BLaER1 treated with 17β-estradiol and CSF1 and Interleukin-3, amounts not matched to agents 10 nM and 100 nM (cell line): Measurements from ENCODE around the gene C13orf46.

Experiments used
- H3K27ac ChIP-seq, 11 experiments: shearing (Covaris generic); formaldehyde crosslinking; 2 replicates each; pipeline ENCODE4 v1.8.1; 2022
- H3K27me3 ChIP-seq, 11 experiments: shearing (Covaris generic); formaldehyde crosslinking; 2 replicates each; pipeline ENCODE4 v1.8.1; 2022
- H3K36me3 ChIP-seq, 11 experiments: shearing (Covaris generic); formaldehyde crosslinking; 2 replicates each; pipeline ENCODE4 v1.8.1; 2022
- H3K4me1 ChIP-seq, 10 experiments: shearing (Covaris generic); formaldehyde crosslinking; 2 replicates each; pipeline ENCODE4 v1.8.1; 2022
- H3K4me2 ChIP-seq, 11 experiments: shearing (Covaris generic); formaldehyde crosslinking; 2 replicates each; pipeline ENCODE4 v1.8.1; 2022
- H3K4me3 ChIP-seq, 10 experiments: shearing (Covaris generic); formaldehyde crosslinking; 2 replicates each; pipeline ENCODE4 v1.8.1; 2022
- H3K9ac ChIP-seq, 11 experiments: shearing (Covaris generic); formaldehyde crosslinking; 2 replicates each; pipeline ENCODE4 v1.8.1; 2022
- H3K9me3 ChIP-seq, 11 experiments: shearing (Covaris generic); formaldehyde crosslinking; replicated peaks in 1 of 11; 2 replicates each; pipeline ENCODE4 v1.8.1; 2022
- H4K20me1 ChIP-seq, 11 experiments: shearing (Covaris generic); formaldehyde crosslinking; 2 replicates each; pipeline ENCODE4 v1.8.1; 2022
- Cebpa-rat ChIP-seq, 11 experiments: shearing (Covaris generic); IDR thresholded peaks; 2 replicates each; pipeline ENCODE4 v1.8.1; 2022

C13orf46 gene

GRCh38 chr13:114018461-114019055 lies 44.7 kb upstream of the C13orf46 start:
- Histone ChIP-seq H3K9ac (0 out of 22 replicates have a peak overlapping the region, but pooled peaks of 1 of the 11 experiments have one; percentile 10), H3K27me3 (no peaks in the 10 kb centered on the region), H3K4me3 (no peak overlapping the region), H3K4me2 (peak overlapping the region in 2 of 11 experiments; percentile 15 to 18; a peak in 1 of 22 replicates), H3K4me1 (peaks cover 0 to 31% (median 22%) of the 10 kb centered on the region in 10 experiments; a peak in 16 of 20 replicates), H3K36me3 (peaks cover 87 to 96% (median 92%) of the 10 kb centered on the region in 11 experiments), H3K27ac (no peak overlapping the region), H3K9me3 (no peaks in the 10 kb centered on the region), H4K20me1 (peaks cover 0 to 73% (median 11%) of the 10 kb centered on the region in 11 experiments; a peak in 12 of 22 replicates)
- TF ChIP-seq Cebpa-rat (IDR thresholded peaks at IDR 0.05), result no peak

GRCh38 chr13:114017966-114018365 lies 44.1 kb upstream of the C13orf46 start:
- H3K4me2 ChIP-seq, result peak overlapping the region in 4 of 11 experiments; percentile 14 to 26 (median 16); a peak in 3 of 22 replicates
- H3K4me1 ChIP-seq, result peaks cover 0 to 26% (median 16%) of the 10 kb centered on the region in 10 experiments; a peak in 13 of 20 replicates
- no peaks in the 10 kb centered on the region for H3K9me3 ChIP-seq
- peaks cover 0 to 69% (median 11%) of the 10 kb centered on the region in 11 experiments; a peak in 11 of 22 replicates for H4K20me1 ChIP-seq
- H3K9ac ChIP-seq, result 0 out of 22 replicates have a peak overlapping the region, but pooled peaks of 2 of the 11 experiments have one; percentile 10 to 22
- H3K36me3 ChIP-seq, result peaks cover 85 to 96% (median 90%) of the 10 kb centered on the region in 11 experiments
- TF ChIP-seq Cebpa-rat (IDR thresholded peaks at IDR 0.05), result no peak
- no peaks in the 10 kb centered on the region for H3K27me3 ChIP-seq
- no peak overlapping the region for H3K4me3 ChIP-seq
- H3K27ac ChIP-seq, result 0 out of 22 replicates have a peak overlapping the region, but pooled peaks of 1 of the 11 experiments have one; percentile 30

GRCh38 chr13:114017028-114017630 lies 43.3 kb upstream of the C13orf46 start:
- Histone ChIP-seq H3K36me3 (peaks cover 82 to 96% (median 88%) of the 10 kb centered on the region in 11 experiments), H4K20me1 (peaks cover 0 to 64% (median 5%) of the 10 kb centered on the region in 11 experiments; a peak in 10 of 22 replicates), H3K27me3 (no peaks in the 10 kb centered on the region), H3K4me3 (no peak overlapping the region), H3K27ac (no peak overlapping the region), H3K9me3 (no peaks in the 10 kb centered on the region), H3K4me1 (peaks cover 0 to 17% (median 7%) of the 10 kb centered on the region in 10 experiments; a peak in 11 of 20 replicates), H3K4me2 (0 out of 22 replicates have a peak overlapping the region, but pooled peaks of 1 of the 11 experiments have one; percentile 15), H3K9ac (0 out of 22 replicates have a peak overlapping the region, but pooled peaks of 1 of the 11 experiments have one; percentile 22)
- TF ChIP-seq Cebpa-rat (IDR thresholded peaks at IDR 0.05), result no peak

- H3K27ac ChIP-seq, result no peak overlapping the region
- TF ChIP-seq Cebpa-rat (IDR thresholded peaks at IDR 0.05), result no peak
- no peak overlapping the region for H3K9ac ChIP-seq
- peaks cover 82 to 96% (median 88%) of the 10 kb centered on the region in 11 experiments for H3K36me3 ChIP-seq
- H3K27me3 ChIP-seq, result no peaks in the 10 kb centered on the region
- H3K4me1 ChIP-seq, result peaks cover 0 to 13% (median 4%) of the 10 kb centered on the region in 10 experiments; a peak in 8 of 20 replicates
- no peak overlapping the region for H3K4me2 ChIP-seq
- no peaks in the 10 kb centered on the region for H3K9me3 ChIP-seq
- peaks cover 0 to 64% (median 0%) of the 10 kb centered on the region in 11 experiments; a peak in 9 of 22 replicates for H4K20me1 ChIP-seq
- no peak overlapping the region for H3K4me3 ChIP-seq
Measured at GRCh38 chr13:114016321-114017027, 42.6 kb upstream of the C13orf46 start.

- Histone ChIP-seq H3K27ac (no peak overlapping the region), H3K4me1 (peaks cover 0 to 13% (median 4%) of the 10 kb centered on the region in 10 experiments; a peak in 8 of 20 replicates), H3K4me2 (no peak overlapping the region), H3K36me3 (peaks cover 82 to 96% (median 88%) of the 10 kb centered on the region in 11 experiments), H3K9ac (no peak overlapping the region; a peak in 1 of 22 replicates), H3K27me3 (no peaks in the 10 kb centered on the region), H3K9me3 (no peaks in the 10 kb centered on the region; a peak in 1 of 22 replicates), H4K20me1 (peaks cover 0 to 63% (median 0%) of the 10 kb centered on the region in 11 experiments; a peak in 8 of 22 replicates), H3K4me3 (no peak overlapping the region)
- TF ChIP-seq Cebpa-rat (IDR thresholded peaks at IDR 0.05), result no peak
Measured at GRCh38 chr13:114015969-114016295, 42.1 kb upstream of the C13orf46 start.

GRCh38 chr13:114015111-114015968 lies 41.5 kb upstream of the C13orf46 start:
- H3K4me1 ChIP-seq, result peaks cover 0 to 13% (median 4%) of the 10 kb centered on the region in 10 experiments; a peak in 8 of 20 replicates
- H3K9me3 ChIP-seq, result no peaks in the 10 kb centered on the region; a peak in 1 of 22 replicates
- H3K4me3 ChIP-seq, result no peak overlapping the region
- H3K9ac ChIP-seq, result no peak overlapping the region; a peak in 1 of 22 replicates
- no peak overlapping the region for H3K27ac ChIP-seq
- no peak for TF ChIP-seq Cebpa-rat (IDR thresholded peaks at IDR 0.05)
- peaks cover 79 to 93% (median 86%) of the 10 kb centered on the region in 11 experiments for H3K36me3 ChIP-seq
- H3K27me3 ChIP-seq, result no peaks in the 10 kb centered on the region
- no peak overlapping the region for H3K4me2 ChIP-seq
- H4K20me1 ChIP-seq, result peaks cover 0 to 57% (median 0%) of the 10 kb centered on the region in 11 experiments; a peak in 8 of 22 replicates

GRCh38 chr13:114013952-114014629 lies 40.2 kb upstream of the C13orf46 start:
- no peaks in the 10 kb centered on the region; a peak in 1 of 22 replicates for H3K9me3 ChIP-seq
- H3K36me3 ChIP-seq, result peaks cover 87 to 96% (median 90%) of the 10 kb centered on the region in 11 experiments
- H3K27me3 ChIP-seq, result no peaks in the 10 kb centered on the region
- TF ChIP-seq Cebpa-rat (IDR thresholded peaks at IDR 0.05), result no peak
- no peak overlapping the region for H3K27ac ChIP-seq
- no peak overlapping the region for H3K4me3 ChIP-seq
- peaks cover 0 to 58% (median 0%) of the 10 kb centered on the region in 11 experiments; a peak in 8 of 22 replicates for H4K20me1 ChIP-seq
- H3K4me1 ChIP-seq, result peaks cover 0 to 13% (median 4%) of the 10 kb centered on the region in 10 experiments; a peak in 8 of 20 replicates
- H3K4me2 ChIP-seq, result no peak overlapping the region
- no peak overlapping the region for H3K9ac ChIP-seq
